Stimulated activated CD4-positive, alpha-beta T cell treated with anti-CD3 and anti-CD28 coated beads, Interleukin-1b, Interleukin-23, amount 100 ng/mL, for 48 hours (primary cell): Measurements from ENCODE around the gene MYOM3.
A peak's percentile ranks its signal among the peaks of the same experiment; 100 is the strongest.

Source experiments
- DNase-seq: peaks from one replicate; pipeline ENCODE4 v3.0.0-alpha.2; 2020

MYOM3 gene

DNA sequence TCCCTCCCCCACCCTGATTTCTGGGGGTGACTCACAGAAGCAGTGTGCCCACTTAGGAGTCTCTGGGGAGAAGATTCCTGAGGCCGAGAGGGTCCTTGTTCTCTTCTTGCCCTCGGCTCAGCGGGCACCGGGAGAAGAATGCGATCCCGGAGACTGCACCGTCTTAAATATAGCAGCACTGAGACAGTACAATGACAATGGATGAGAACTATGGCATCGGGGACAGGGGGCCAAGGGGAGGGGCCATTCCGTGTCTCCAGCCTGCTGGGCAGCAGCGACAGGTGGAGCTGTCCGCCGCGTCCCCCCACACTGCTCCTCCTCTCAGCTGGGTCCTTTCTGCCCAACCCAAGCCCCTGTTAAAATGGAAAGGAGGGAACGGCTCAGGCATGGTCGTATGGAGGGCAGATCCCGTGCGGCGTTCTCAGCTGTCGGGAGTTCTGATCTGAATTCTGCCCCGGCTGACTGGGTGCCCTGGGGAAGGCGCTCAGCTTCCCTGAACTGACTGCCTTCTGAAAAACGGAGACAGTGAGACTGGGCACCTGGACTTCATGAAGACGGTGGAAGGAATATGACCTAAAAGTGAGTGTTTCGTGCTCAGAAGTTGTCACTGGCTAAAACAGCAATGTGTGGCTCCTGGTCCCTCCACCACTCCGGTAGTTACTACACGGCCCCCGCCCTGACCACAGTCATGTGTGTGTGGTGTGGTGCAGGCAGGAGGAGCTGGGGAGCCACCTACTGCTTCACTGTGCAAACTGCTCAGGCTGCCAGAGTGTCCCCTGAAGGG, at the start of gene MYOM3:
Gene MYOM3, minus strand, starts transcription at position 140 of the 784 bp plus-strand sequence. CDS start 3,499 bp downstream, outside the sequence.
- DNase-seq, result peak; percentile 69

DNA sequence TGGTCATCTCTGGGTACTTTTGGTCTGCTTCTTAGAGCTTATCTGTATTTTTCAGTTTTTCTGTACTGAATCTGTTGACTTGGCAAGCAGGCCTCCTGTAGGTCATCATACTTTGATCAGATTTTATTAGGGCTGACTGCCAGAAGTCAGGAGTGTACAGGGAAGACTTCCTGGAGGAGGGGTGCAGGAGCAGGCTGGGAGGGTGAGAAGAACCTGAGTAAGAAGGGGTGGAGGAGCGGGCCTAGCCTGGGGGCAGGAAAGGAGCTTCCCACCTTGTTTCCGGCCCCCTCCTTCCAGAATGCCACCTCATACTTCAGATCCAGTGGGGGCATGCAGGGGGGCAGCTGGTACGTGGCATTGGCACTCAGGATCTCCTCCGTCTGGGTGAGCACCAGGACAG, 49.3 kb upstream of the MYOM3 start:
- DNase-seq, result no peak

DNA sequence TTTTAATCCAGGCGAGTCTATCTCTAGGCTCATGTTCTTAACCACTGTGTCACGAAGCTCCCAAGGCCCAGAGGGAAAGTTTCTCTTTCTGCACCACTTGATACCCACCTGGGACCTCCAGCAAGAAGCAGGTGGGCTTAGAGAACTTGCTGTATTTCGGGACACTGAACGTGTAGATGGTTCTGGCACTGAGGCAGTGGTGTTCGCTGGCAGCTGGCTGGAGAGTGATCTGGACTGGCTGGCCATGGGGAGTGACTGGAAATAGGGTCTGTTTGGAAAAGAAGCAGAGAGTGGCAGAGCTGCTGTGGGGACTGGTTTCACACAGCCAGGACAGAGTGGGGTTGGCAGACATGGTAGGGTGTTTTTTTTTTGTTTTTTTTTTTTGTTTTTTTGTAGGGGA, 47.4 kb upstream of the MYOM3 start:
- no peak for DNase-seq

GRCh38 chr1:24157918-24158481, 46.1 kb upstream of the MYOM3 start:
- no peak for DNase-seq

GRCh38 chr1:24156542-24157260, 44.8 kb upstream of the MYOM3 start:
- DNase-seq, result no peak

DNA sequence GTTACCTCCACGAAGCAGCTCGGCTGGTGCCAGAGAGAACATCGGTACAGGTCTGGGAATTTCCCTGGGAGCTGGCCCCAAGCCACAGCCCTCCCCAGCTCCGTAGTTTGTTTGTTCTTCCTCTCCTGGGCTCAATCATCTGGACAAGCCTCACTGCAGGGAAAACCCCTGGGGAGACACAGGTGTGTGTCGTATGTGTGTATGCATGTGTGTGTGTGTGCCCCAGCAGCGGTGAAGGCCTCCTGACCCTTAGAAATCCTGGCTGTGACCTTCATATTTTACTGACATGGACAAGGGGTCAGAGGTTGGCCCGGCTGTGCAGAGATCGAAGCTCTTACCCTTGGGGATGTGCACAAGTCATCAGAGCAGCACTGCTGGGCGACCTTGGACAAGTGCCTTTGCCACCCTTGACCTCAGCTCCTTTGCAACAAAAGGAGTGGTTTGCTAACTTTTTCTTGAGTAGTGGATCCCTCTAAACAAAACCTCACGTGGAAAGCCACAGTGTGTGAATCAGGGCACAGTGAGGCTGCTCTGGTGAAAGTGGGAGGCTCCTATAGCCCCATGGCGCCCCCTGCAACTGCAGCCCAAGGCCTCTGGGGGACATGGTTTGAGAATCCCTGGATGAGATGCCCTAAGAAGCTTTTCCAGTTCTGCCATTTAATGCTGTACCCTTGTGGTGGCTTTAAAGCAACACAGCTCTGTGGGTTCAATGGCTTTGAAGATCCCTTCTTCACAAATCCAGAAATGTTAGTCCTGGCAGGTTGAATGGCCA, 43.3 kb upstream of the MYOM3 start:
- no peak for DNase-seq

- DNase-seq, result no peak
Measured at GRCh38 chr1:24154215-24154614, 42.3 kb upstream of the MYOM3 start.

GRCh38 chr1:24152631-24153494, 40.9 kb upstream of the MYOM3 start:
- DNase-seq, result no peak

DNA sequence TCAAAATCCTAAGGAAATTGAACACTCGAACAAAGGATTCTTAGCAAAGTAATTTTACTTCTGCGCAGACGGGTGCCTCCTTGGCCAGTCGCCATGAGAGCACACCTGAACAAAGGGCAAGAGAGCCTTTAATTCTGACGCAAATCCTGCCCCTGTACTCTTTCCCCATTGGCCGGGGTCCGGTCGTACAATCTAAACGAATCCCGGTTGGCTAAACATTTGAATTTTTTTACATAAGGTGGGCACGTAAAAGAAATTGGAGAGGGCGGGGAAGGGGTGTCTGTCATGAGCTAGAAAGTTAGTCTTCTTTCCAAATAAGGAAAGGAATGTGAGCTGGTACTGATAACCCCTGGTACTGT, 39.2 kb upstream of the MYOM3 start:
- DNase-seq, result no peak

- DNase-seq, result peak; percentile 87
Measured at GRCh38 chr1:24150234-24151174, 38.6 kb upstream of the MYOM3 start.

GRCh38 chr1:24149866-24150233, 37.9 kb upstream of the MYOM3 start:
- peak; percentile 71 for DNase-seq

DNA sequence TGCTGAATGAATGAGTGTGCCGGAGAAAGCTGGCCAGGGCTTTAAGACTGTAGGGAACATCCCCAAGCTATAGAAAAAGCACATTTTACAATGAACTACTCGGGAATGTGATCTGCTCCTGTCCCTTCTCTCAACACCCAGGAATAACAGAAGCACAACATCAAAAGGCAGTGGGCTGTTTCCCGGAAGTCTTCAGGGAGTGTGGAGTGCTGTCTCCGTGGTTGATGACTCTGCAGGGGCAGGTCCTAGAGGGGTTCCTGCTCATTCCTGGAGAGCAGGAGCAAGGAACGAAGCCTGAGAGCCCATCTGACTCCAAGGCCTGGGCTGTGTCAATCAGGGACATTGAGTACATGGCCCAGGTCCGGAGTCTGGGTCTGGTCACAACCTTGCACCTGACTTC, 35.9 kb upstream of the MYOM3 start:
- no peak for DNase-seq

DNA sequence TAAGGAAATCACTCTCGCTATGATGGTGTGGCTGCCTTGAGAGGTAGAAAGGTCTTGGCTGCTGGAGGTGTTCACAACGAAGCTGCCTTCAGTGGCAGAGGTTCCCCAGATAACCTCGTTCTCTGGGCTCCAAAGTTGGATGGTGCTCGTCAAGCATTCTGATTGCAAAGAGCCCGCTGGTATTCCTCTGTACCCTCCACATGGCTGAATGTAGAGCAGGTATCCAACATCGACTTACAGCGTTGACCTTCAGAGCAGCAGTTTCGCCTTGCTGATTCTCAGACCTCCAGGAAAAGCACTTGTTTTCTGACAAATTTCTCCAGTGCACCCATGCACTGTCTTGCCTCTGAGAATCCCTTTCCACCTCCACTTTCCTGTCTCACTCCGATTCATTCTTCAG, 35.3 kb upstream of the MYOM3 start:
- no peak for DNase-seq

DNA sequence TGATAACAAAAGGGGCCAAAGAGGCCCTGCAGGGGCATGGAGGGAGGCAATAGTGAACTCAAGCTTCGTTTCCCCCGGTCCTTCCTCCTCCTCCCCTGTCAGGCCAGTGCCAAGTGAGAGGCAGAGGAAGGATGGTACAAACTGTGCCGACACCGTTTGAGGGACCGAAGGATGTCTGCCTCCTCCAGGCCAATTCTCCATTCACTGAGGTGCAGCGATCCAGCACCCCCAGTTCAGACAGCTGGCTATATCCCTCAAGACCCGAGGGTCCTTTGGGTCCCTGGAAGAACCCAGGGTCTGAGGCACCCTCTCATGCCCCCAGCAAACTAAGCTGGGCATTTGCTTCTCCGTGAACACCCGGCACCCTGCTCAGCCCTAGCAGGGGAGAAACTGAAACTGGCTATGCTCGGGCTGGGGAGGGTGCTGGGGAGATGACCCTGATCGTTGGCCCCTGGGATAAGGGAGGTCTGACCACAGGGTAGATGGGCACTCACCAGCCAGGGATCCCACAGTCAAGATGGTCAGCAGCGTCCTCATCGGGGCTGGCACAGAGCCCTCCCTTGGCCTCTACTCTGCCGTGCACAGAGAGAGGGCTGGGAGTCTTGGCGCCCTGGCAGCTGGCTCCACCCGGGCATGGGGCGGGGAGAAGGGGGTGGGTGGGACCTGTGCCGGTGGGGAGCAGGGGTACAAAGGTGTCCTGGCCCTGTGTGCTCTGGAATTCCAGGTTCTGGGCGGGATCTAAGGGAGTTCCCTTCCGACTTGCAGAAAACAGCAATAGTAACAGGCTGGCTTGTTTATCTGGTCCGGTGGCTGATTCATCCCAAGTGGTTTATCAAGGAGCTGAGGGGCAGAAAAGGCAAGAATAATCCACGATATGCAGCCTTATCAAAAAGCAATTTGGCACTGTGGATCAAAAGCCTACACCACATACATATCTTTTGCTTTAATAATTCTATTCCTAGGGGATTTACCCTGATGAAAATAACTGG, 30.9 kb upstream of the MYOM3 start, which contains the start of gene IL22RA1:
Gene IL22RA1, minus strand, starts transcription at position 595 of the 989 bp plus-strand sequence. Its CDS starts 58 bp downstream, at position 537.
- DNase-seq, result no peak

- no peak for DNase-seq
Measured at GRCh38 chr1:24141311-24141997, 29.5 kb upstream of the MYOM3 start.

DNA sequence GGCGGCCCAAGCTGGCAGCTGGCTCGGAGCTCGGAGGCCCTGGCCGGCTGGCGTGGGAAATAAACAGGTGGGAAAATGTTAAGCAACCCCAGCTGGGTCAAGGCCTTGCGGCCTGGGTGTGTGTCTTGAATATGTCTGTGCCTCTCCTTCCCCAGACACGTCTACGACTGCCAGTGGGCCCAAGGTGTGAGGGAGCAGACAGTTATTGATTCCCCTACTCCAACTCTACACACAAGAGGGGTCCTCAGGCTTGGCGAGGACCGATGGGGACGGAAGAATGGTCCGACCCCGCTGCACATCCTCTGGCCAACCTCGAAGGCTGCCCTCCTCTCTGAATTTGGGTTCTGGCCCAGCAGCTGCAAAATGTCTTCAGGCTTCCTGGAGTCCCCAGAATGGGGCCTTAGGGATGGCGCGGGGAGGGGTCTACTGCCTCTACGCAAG, 28.8 kb upstream of the MYOM3 start:
- DNase-seq, result no peak

DNA sequence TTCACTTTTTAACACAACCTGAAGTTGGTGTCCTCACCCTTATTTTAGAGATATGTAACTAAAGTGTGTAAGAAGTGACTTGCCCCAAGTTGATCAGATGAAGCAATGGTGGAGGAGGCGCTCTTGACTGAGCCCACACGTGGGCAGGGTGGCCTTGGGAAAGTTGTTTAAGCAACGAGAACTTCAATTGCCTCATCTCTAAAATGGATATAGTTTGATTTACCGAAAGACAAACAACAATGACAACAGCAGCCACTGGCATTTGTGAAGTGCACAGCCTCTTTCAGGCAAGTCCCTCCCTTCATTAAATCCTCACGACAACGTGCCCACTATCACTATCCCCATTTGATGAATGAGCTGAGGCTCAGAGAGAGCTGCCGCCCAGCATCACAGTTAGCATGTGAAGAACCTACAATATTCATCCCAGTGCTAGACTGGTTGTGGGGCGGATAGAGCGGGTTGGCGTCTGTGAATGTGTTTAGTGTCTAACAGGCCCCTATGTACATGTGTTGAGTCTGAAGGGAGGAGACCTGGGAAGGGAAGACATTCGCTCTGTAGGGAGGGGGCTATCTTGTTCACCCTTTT, 28.0 kb upstream of the MYOM3 start:
- no peak for DNase-seq

DNA sequence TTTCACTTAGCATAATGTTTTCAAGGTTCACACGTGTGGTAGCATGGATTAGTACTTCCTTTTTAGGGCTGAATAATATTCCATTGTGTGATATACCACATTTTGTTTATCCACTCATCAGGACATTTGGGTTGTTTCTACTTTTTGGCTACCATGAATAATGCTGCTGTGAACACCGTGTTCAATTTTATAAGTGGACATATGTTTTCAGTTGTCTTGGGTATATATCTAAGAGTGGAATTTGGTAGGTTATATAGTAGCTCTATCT, 27.2 kb upstream of the MYOM3 start:
- no peak for DNase-seq
